K562 (cell line): Measurements from ENCODE around the gene UBASH3B. TPM values are rescaled to one million over a fixed set of nuclear protein-coding genes. Genes with fewer than 3 reads are reported as not detected.

Experiments
- DNMT1 ChIP-seq: fragments of 450-650 bp; IDR thresholded peaks from 2 replicates; pipeline ENCODE4 v1.6.1; 2016; ENCODE audit warnings: antibody characterized with exemption, mild to moderate bottlenecking
- HIVEP1 ChIP-seq: fragments of 250-450 bp; sonication (Bioruptor Pico); IDR thresholded peaks from 2 replicates; pipeline ENCODE4 v1.4.0; 2020; ENCODE audit warnings: mild to moderate bottlenecking
- NELFE ChIP-seq: IDR thresholded peaks from 2 replicates; pipeline ENCODE4 v1.6.1; 2011; ENCODE audit warnings: mild to moderate bottlenecking; ENCODE audit not compliant: insufficient read depth, insufficient read length
- RBFOX2 ChIP-seq: fragments of 200-400 bp; formaldehyde crosslinking; IDR thresholded peaks from 2 replicates; pipeline ENCODE4 v1.6.1; 2017; ENCODE audit warnings: low read depth, mild to moderate bottlenecking, low read length, moderate library complexity
- SP2 ChIP-seq: IDR thresholded peaks from 2 replicates; pipeline ENCODE4 v1.6.1; 2011; ENCODE audit warnings: mild to moderate bottlenecking, low read depth, low read length, moderate library complexity; ENCODE audit not compliant: poor library complexity, severe bottlenecking; ENCODE audit errors: extremely low read depth
- ZNF395 ChIP-seq: fragments of 200-800 bp; sonication (Bioruptor generic); IDR thresholded peaks from 2 replicates; pipeline ENCODE4 v1.6.1; 2017; ENCODE audit warnings: missing genetic modification characterization, missing compliant biosample characterization
- polyA plus RNA-seq, 8 experiments: library from polyadenylated mRNA; depleted of rRNA in 4 of 8; stranded (reverse) in 5 of 8; unstranded in 3 of 8; fragments of >200 nt; fragmentation: Nextera tagmentation in 2 of 8; fragmentation: Illumina TruSeq in 1 of 8; extraction: Ambion mirVana in 2 of 8; extraction: Trizol in 1 of 8; gene quantifications; 2 replicates each; pipeline versions ENCODE4 v1.2.1 to v1.2.3, GENCODE V29; 2011 to 2014; ENCODE audit warnings: inconsistent platforms in 1 of 8, missing spikeins in 1 of 8
- total RNA-seq, 7 experiments: library from RNA; depleted of rRNA in 6 of 7; stranded (reverse); fragments of >200 nt in 6 of 7; fragmentation: Illumina TruSeq in 2 of 7; extraction: Trizol in 2 of 7; gene quantifications; 2 replicates each; pipeline versions ENCODE4 v1.2.1 to v1.2.3, GENCODE V29; 2011 to 2021; ENCODE audit warnings: low replicate concordance in 1 of 7
- TF ChIP-seq, protein P1 (sequence below), 2 experiments: fragments of 450-650 bp in 1 of 2; IDR thresholded peaks; 2 replicates each; pipeline ENCODE4 v1.6.1; 2011 to 2017; ENCODE audit warnings: low read depth in 2 of 2, antibody characterized with exemption in 1 of 2, borderline replicate concordance in 1 of 2, low read length in 1 of 2, mild to moderate bottlenecking in 1 of 2, mixed read lengths in 1 of 2; ENCODE audit not compliant: control insufficient read depth in 1 of 2

The UBASH3B gene
- total and polyA plus RNA-seq, 9 of the 15 experiments (the other 6 are each of a cell fraction or from before 2014, with no cell fraction given), result 0.01 to 0.31 (median 0.08) TPM; not detected in 2

GRCh38 chr11:122785031-122785541, 129.6 kb downstream of the UBASH3B start (continued):
- TF ChIP-seq NELFE (no peak), HIVEP1 (CRISPR knock-in tag) (no peak), RBFOX2 (no peak), SP2 (no peak), ZNF395 (CRISPR knock-in tag) (no peak), DNMT1 (no peak)
- TF ChIP-seq, protein P1, sequence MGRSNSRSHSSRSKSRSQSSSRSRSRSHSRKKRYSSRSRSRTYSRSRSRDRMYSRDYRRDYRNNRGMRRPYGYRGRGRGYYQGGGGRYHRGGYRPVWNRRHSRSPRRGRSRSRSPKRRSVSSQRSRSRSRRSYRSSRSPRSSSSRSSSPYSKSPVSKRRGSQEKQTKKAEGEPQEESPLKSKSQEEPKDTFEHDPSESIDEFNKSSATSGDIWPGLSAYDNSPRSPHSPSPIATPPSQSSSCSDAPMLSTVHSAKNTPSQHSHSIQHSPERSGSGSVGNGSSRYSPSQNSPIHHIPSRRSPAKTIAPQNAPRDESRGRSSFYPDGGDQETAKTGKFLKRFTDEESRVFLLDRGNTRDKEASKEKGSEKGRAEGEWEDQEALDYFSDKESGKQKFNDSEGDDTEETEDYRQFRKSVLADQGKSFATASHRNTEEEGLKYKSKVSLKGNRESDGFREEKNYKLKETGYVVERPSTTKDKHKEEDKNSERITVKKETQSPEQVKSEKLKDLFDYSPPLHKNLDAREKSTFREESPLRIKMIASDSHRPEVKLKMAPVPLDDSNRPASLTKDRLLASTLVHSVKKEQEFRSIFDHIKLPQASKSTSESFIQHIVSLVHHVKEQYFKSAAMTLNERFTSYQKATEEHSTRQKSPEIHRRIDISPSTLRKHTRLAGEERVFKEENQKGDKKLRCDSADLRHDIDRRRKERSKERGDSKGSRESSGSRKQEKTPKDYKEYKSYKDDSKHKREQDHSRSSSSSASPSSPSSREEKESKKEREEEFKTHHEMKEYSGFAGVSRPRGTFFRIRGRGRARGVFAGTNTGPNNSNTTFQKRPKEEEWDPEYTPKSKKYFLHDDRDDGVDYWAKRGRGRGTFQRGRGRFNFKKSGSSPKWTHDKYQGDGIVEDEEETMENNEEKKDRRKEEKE (IDR thresholded peaks at IDR 0.05; ENCODE audit: borderline replicate concordance in 1 of 2, control insufficient read depth in 1 of 2, low read depth in 2 of 2, low read length in 1 of 2), result no peak
